ENCODE data around the gene COL20A1. TPM values are rescaled to one million over a fixed set of nuclear protein-coding genes. Genes with fewer than 3 reads are reported as not detected.

The COL20A1 gene
- total and polyA plus RNA-seq, 4 donors: 0.06 to 0.09 TPM; not detected in 2

DNA sequence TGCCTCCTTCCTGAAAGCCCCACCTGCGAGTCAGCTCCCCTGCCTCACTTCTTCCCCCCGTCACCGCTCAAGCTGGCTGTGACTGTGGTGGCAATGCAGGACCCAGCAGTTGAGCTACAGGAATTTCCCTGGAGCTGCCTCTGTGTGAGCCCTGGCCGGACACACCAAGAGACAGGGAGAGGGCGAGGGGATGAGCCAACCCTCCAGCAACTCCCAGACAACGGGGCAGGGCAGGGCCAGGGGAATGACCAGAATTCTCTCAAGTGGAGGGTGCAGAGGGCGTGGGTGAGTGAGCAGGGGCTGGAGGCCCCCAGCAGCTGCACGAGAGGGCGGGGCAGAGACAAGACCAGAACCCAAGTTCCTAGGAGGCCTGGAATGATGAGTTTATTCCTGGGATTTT, 25.3 kb upstream of the COL20A1 start:
- Histone ChIP-seq H3K4me3 (no peak overlapping the region), H3K9me3 (ENCODE audit: control insufficient read depth in 4 of 4, insufficient read depth in 3 of 4, low read length in 3 of 4) (no peaks in the 10 kb centered on the region), H3K9ac (ENCODE audit: insufficient read depth in 1 of 2, low read length in 2 of 2) (no peak overlapping the region), H3K4me1 (ENCODE audit: control insufficient read depth in 5 of 5, insufficient read depth in 5 of 5, low read length in 5 of 5) (peaks cover 0 to 55% (median 23%) of the 10 kb centered on the region in 5 donors), H3K36me3 (ENCODE audit: control insufficient read depth in 4 of 4, insufficient read depth in 4 of 4, low read length in 4 of 4) (no peaks in the 10 kb centered on the region), H3K27ac (ENCODE audit: low read depth in 1 of 2, low read length in 1 of 2) (no peak overlapping the region), H3K27me3 (ENCODE audit: control insufficient read depth in 3 of 3, insufficient read depth in 3 of 3, low read length in 2 of 3) (peaks cover 0 to 3% (median 0%) of the 10 kb centered on the region in 3 donors)
- ATAC-seq (ENCODE audit: insufficient read depth, low FRiP score) (no peak), DNase-seq (no peak)
- WGBS, 2 donors: 60 to 64% methylated on average over 9 of the region's 9 CpGs
- TF ChIP-seq, protein P1, sequence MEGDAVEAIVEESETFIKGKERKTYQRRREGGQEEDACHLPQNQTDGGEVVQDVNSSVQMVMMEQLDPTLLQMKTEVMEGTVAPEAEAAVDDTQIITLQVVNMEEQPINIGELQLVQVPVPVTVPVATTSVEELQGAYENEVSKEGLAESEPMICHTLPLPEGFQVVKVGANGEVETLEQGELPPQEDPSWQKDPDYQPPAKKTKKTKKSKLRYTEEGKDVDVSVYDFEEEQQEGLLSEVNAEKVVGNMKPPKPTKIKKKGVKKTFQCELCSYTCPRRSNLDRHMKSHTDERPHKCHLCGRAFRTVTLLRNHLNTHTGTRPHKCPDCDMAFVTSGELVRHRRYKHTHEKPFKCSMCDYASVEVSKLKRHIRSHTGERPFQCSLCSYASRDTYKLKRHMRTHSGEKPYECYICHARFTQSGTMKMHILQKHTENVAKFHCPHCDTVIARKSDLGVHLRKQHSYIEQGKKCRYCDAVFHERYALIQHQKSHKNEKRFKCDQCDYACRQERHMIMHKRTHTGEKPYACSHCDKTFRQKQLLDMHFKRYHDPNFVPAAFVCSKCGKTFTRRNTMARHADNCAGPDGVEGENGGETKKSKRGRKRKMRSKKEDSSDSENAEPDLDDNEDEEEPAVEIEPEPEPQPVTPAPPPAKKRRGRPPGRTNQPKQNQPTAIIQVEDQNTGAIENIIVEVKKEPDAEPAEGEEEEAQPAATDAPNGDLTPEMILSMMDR (IDR thresholded peaks at IDR 0.05; ENCODE audit: control extremely low read depth, extremely low read depth): no peak

DNA sequence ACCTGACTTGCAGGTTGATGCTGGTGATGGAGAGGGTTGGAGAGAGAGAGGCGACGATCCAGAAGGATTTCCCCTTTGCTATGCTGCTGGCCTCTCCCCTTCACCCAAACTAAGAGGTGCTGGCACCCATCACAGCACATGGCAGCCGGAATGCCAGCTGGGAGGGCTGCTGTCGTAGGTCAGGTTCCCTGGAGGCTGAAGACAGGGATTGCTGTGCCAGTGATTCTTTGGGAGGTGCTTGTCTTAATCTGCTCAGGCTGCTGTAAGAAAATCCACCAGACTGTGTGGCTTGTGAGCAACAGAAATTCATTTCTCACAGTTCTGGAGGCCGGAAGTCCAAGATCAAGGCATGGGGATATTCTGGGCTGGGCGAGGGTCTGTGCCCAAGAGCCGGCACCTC, 24.7 kb upstream of the COL20A1 start:
- Histone ChIP-seq H3K9ac (ENCODE audit: insufficient read depth in 1 of 2, low read length in 2 of 2) (no peak overlapping the region), H3K27me3 (ENCODE audit: control insufficient read depth in 3 of 3, insufficient read depth in 3 of 3, low read length in 2 of 3) (no peaks in the 10 kb centered on the region), H3K9me3 (ENCODE audit: control insufficient read depth in 4 of 4, insufficient read depth in 3 of 4, low read length in 3 of 4) (no peaks in the 10 kb centered on the region), H3K4me3 (no peak overlapping the region), H3K27ac (ENCODE audit: low read depth in 1 of 2, low read length in 1 of 2) (no peak overlapping the region), H3K4me1 (ENCODE audit: control insufficient read depth in 5 of 5, insufficient read depth in 5 of 5, low read length in 5 of 5) (peaks cover 0 to 57% (median 23%) of the 10 kb centered on the region in 5 donors), H3K36me3 (ENCODE audit: control insufficient read depth in 4 of 4, insufficient read depth in 4 of 4, low read length in 4 of 4) (no peaks in the 10 kb centered on the region)
- DNase-seq (no peak), ATAC-seq (ENCODE audit: insufficient read depth, low FRiP score) (no peak)
- 63 to 74% methylated on average over 7 of the region's 7 CpGs for WGBS, 2 donors
- TF ChIP-seq, protein P1 (IDR thresholded peaks at IDR 0.05; ENCODE audit: control extremely low read depth, extremely low read depth): no peak

DNA sequence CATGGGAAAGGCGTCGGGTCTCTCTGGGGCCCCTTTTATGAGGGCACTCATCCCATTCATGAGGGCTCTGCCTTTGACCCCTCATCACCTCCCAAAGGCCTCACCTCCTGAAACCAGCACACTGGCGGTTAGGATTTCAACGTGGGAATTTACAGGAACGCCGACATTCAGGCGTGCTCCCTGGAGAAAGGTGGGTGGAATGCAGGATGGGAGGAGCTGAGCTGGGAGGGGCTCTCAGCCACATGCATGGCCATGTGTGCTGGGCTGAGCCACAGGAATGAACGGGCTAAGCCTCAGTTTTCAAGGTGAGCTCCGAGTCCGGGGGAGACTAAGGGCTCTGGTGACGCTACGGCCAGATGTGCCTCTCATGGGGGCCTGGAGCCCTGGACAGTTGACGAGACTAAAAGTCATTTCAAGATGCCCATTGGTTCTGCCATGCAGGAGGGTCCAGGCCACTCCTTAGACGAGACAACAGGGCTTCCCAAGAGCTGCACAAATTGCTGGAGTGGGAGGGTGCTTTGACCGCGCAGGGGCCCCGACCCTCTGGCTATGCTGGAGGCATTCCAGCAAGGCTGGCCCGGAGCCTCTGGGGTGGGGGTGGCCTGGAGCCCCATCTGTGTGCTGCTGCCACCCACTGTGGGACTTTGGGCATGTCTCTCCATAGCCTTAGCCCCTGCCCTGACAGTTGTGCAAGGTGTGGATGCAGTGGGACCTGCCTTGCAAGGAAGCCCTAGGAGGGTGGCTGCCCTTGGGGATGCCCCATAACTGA, 24.1 kb upstream of the COL20A1 start:
- Histone ChIP-seq H3K27ac (ENCODE audit: low read depth in 1 of 2, low read length in 1 of 2) (no peak overlapping the region), H3K4me1 (ENCODE audit: control insufficient read depth in 5 of 5, insufficient read depth in 5 of 5, low read length in 5 of 5) (peaks cover 0 to 63% (median 24%) of the 10 kb centered on the region in 5 donors), H3K27me3 (ENCODE audit: control insufficient read depth in 3 of 3, insufficient read depth in 3 of 3, low read length in 2 of 3) (no peaks in the 10 kb centered on the region), H3K36me3 (ENCODE audit: control insufficient read depth in 4 of 4, insufficient read depth in 4 of 4, low read length in 4 of 4) (no peaks in the 10 kb centered on the region), H3K9ac (ENCODE audit: insufficient read depth in 1 of 2, low read length in 2 of 2) (no peak overlapping the region), H3K9me3 (ENCODE audit: control insufficient read depth in 4 of 4, insufficient read depth in 3 of 4, low read length in 3 of 4) (no peaks in the 10 kb centered on the region), H3K4me3 (no peak overlapping the region)
- DNase-seq (no peak), ATAC-seq (ENCODE audit: insufficient read depth, low FRiP score) (no peak)
- 43 to 57% methylated on average over 18 of the region's 18 CpGs for WGBS, 2 donors
- TF ChIP-seq, protein P1 (IDR thresholded peaks at IDR 0.05; ENCODE audit: control extremely low read depth, extremely low read depth): no peak
